Measurements from ENCODE around the gene AFF2. TPM values are rescaled to one million over a fixed set of nuclear protein-coding genes. Genes with fewer than 3 reads are reported as not detected.

AFF2 gene
- total RNA-seq, 1 experiment from 2014 or later = 0.16 TPM

DNA sequence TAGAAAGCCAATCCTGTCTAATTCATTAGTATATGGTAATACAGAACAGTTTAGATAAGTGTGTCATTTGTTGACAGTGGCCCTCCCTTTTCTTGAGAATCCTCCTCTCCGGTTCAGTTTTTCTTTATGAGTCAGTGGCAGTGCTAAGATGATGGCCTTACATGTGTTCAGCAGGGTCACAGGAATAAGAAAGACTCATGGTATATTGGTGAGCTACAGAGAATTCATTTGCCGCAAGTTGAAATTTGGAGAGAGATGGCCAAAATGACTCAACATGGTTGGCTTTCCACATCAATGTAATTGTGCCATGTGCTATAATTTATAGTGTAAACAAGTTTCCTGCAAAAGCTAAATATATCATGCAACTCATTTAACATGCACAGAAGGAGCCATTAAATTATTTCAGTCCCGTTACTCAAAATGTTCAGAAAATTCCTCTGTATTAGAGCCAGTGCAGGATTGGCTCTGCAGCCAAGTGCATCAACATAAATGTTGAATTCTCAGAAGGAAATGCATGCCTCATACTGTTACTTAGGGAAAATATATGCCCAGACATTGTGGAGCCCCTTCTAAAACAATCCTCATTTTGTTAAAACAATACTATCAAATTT lies 374.3 kb downstream of the AFF2 start:
- POLR2A ChIA-PET = no interaction called here
- no peaks in the 10 kb centered on the region for H3K27me3 ChIP-seq (replicated peaks; ENCODE audit: control insufficient read depth, insufficient read depth, low read length)
- CTCF ChIA-PET = no interaction called here
- H3K4me3 ChIP-seq (ENCODE audit: low read depth, low read length) = no peak overlapping the region
- TF ChIP-seq, protein P1, sequence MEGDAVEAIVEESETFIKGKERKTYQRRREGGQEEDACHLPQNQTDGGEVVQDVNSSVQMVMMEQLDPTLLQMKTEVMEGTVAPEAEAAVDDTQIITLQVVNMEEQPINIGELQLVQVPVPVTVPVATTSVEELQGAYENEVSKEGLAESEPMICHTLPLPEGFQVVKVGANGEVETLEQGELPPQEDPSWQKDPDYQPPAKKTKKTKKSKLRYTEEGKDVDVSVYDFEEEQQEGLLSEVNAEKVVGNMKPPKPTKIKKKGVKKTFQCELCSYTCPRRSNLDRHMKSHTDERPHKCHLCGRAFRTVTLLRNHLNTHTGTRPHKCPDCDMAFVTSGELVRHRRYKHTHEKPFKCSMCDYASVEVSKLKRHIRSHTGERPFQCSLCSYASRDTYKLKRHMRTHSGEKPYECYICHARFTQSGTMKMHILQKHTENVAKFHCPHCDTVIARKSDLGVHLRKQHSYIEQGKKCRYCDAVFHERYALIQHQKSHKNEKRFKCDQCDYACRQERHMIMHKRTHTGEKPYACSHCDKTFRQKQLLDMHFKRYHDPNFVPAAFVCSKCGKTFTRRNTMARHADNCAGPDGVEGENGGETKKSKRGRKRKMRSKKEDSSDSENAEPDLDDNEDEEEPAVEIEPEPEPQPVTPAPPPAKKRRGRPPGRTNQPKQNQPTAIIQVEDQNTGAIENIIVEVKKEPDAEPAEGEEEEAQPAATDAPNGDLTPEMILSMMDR (IDR thresholded peaks at IDR 0.05; ENCODE audit: insufficient read depth in 1 of 2, low read depth in 1 of 2, low read length in 1 of 2, severe bottlenecking in 1 of 2, unreplicated experiment in 1 of 2) = no peak
- Mint-ChIP-seq H3K4me1 (ENCODE audit: low read depth, unreplicated experiment) (no peaks in the 10 kb centered on the region), H3K27ac (ENCODE audit: unreplicated experiment) (no peak overlapping the region), H3K9me3 (ENCODE audit: unreplicated experiment) (no peaks in the 10 kb centered on the region), H3K27me3 (ENCODE audit: insufficient read depth, unreplicated experiment) (peaks cover 5% of the 10 kb centered on the region), H3K36me3 (ENCODE audit: insufficient read depth, unreplicated experiment) (no peaks in the 10 kb centered on the region), H3K4me3 (ENCODE audit: unreplicated experiment) (no peak overlapping the region)
- DNase-seq = no peak
- H3K9me3 ChIP-seq = no peaks in the 10 kb centered on the region
- BruUV-seq (replicated peaks) = no TSS peak
- peaks cover 8% of the 10 kb centered on the region for H3K4me1 ChIP-seq
- no peaks in the 10 kb centered on the region for H3K36me3 ChIP-seq (ENCODE audit: control insufficient read depth, insufficient read depth, low read length)
- intact Hi-C loops (cut with micrococcal nuclease; ENCODE audit: unreplicated experiment) = no loop called here

DNA sequence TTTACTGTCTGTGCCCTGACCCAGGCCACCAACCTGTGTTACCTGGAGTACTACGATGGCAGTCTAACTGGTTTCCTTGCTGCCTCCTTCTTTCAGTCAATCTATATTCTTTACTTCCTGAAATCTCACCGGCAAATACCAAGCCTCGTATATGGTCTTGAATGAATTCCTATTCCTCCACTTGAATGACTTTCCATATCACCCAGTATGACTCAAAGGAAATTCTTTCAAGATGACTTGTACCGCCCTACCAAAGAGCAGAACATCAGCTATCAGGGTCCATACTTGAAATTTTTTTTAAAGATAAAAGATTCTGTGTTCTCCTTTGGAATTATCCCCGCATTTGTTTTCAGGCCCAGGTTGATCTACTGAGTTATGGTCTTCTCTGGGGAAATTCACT lies 378.0 kb downstream of the AFF2 start:
- BruUV-seq (replicated peaks) = no TSS peak
- Mint-ChIP-seq H3K27ac (ENCODE audit: unreplicated experiment) (peak overlapping the region; percentile 57), H3K27me3 (ENCODE audit: insufficient read depth, unreplicated experiment) (no peaks in the 10 kb centered on the region), H3K4me1 (ENCODE audit: low read depth, unreplicated experiment) (no peaks in the 10 kb centered on the region), H3K9me3 (ENCODE audit: unreplicated experiment) (no peaks in the 10 kb centered on the region), H3K36me3 (ENCODE audit: insufficient read depth, unreplicated experiment) (no peaks in the 10 kb centered on the region), H3K4me3 (ENCODE audit: unreplicated experiment) (no peak overlapping the region)
- DNase-seq = peak in 1 of 2 experiments; percentile 0
- POLR2A ChIA-PET = no interaction called here
- H3K27me3 ChIP-seq (replicated peaks; ENCODE audit: control insufficient read depth, insufficient read depth, low read length) = no peaks in the 10 kb centered on the region
- peaks cover 8% of the 10 kb centered on the region for H3K4me1 ChIP-seq
- H3K9me3 ChIP-seq = no peaks in the 10 kb centered on the region
- no peak overlapping the region for H3K4me3 ChIP-seq (ENCODE audit: low read depth, low read length)
- H3K36me3 ChIP-seq (ENCODE audit: control insufficient read depth, insufficient read depth, low read length) = no peaks in the 10 kb centered on the region
- TF ChIP-seq, protein P1 (IDR thresholded peaks at IDR 0.05; ENCODE audit: insufficient read depth in 1 of 2, low read depth in 1 of 2, low read length in 1 of 2, severe bottlenecking in 1 of 2, unreplicated experiment in 1 of 2) = no peak
- intact Hi-C loops (cut with micrococcal nuclease; ENCODE audit: unreplicated experiment) = no loop called here
- CTCF ChIA-PET = no interaction called here

DNA sequence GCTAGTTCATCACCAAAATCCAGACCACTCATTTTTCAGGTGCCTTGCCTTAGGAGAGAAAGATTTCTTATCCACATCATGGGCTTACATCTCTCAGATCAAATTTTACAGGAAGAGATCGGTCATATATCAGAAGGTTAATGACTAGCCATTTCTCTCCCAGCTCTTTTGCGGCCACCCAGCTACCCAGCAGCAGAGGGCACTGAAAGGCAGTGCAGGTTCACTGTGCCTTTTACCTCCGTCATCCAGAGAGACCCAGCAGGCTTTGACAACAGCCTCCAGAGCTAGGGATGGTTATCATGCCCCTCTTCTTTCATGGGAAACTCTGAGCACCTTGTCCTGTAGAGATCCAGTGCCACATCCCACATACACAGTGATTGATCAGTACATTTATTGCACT lies 384.8 kb downstream of the AFF2 start:
- no peak overlapping the region for H3K4me3 Mint-ChIP-seq (ENCODE audit: unreplicated experiment)
- H3K4me1 Mint-ChIP-seq (ENCODE audit: low read depth, unreplicated experiment) = no peaks in the 10 kb centered on the region
- H3K27ac Mint-ChIP-seq (ENCODE audit: unreplicated experiment) = no peak overlapping the region
- Histone ChIP-seq H3K4me1 (no peaks in the 10 kb centered on the region), H3K9me3 (no peaks in the 10 kb centered on the region), H3K36me3 (ENCODE audit: control insufficient read depth, insufficient read depth, low read length) (no peaks in the 10 kb centered on the region), H3K4me3 (ENCODE audit: low read depth, low read length) (no peak overlapping the region), H3K27me3 (replicated peaks; ENCODE audit: control insufficient read depth, insufficient read depth, low read length) (no peaks in the 10 kb centered on the region)
- ChIA-PET CTCF (no interaction called here), POLR2A (no interaction called here)
- H3K9me3 Mint-ChIP-seq (ENCODE audit: unreplicated experiment) = no peaks in the 10 kb centered on the region
- no peaks in the 10 kb centered on the region for H3K27me3 Mint-ChIP-seq (ENCODE audit: insufficient read depth, unreplicated experiment)
- no TSS peak for BruUV-seq (replicated peaks)
- no peaks in the 10 kb centered on the region for H3K36me3 Mint-ChIP-seq (ENCODE audit: insufficient read depth, unreplicated experiment)
- no peak for DNase-seq
- intact Hi-C loops (cut with micrococcal nuclease; ENCODE audit: unreplicated experiment) = no loop called here
- TF ChIP-seq, protein P1 (IDR thresholded peaks at IDR 0.05; ENCODE audit: insufficient read depth in 1 of 2, low read depth in 1 of 2, low read length in 1 of 2, severe bottlenecking in 1 of 2, unreplicated experiment in 1 of 2) = no peak
